Measurements from ENCODE around the gene KDM2A.

The KDM2A gene

DNA sequence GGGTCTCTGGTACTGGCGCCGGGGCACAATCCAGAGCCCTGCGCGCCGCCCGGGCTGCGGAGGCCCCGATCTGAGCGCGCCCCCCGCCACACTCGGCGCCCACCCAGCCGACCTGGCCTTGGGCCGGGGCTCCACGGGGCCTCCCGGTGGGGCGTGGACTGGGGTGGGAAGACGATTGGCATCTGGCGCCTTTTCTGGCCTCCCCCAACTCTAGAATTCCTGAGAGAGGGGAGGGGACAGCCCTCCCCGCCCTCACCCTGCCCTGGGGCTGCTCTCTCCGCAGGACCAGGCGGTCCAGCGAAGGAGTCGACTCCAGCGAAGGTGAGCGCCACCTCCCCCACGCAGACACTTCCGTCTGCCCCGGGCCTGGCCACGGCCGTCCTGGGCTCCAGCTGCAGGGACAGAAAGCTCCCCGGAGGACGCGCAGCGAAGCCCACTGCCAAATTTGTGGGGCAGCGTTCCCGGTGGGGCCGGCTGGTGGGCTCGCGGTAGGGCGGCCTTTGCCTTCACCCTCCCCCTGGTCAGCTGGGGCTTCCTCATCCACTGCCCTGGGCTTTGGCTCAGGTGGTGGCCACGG, 184.9 kb downstream of the KDM2A start:
- no peak overlapping the region for H3K27ac ChIP-seq (replicated peaks)
- no peak for DNase-seq (ENCODE audit: low read depth in 1 of 2, low spot score in 1 of 2)
- H3K4me3 ChIP-seq (replicated peaks; ENCODE audit: insufficient read depth, low read length) = peak overlapping the region; percentile 57
- no peaks in the 10 kb centered on the region for H3K27me3 ChIP-seq (ENCODE audit: insufficient read depth, poor library complexity, severe bottlenecking)
- TF ChIP-seq SPI1 (IDR thresholded peaks at IDR 0.05; ENCODE audit: borderline replicate concordance, low read depth) (no peak), POLR2AphosphoS5 (IDR thresholded peaks at IDR 0.05; ENCODE audit: low read depth) (no peak), GABPA (IDR thresholded peaks at IDR 0.05; ENCODE audit: low read depth) (no peak)
- TF ChIP-seq, protein P1, sequence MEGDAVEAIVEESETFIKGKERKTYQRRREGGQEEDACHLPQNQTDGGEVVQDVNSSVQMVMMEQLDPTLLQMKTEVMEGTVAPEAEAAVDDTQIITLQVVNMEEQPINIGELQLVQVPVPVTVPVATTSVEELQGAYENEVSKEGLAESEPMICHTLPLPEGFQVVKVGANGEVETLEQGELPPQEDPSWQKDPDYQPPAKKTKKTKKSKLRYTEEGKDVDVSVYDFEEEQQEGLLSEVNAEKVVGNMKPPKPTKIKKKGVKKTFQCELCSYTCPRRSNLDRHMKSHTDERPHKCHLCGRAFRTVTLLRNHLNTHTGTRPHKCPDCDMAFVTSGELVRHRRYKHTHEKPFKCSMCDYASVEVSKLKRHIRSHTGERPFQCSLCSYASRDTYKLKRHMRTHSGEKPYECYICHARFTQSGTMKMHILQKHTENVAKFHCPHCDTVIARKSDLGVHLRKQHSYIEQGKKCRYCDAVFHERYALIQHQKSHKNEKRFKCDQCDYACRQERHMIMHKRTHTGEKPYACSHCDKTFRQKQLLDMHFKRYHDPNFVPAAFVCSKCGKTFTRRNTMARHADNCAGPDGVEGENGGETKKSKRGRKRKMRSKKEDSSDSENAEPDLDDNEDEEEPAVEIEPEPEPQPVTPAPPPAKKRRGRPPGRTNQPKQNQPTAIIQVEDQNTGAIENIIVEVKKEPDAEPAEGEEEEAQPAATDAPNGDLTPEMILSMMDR (IDR thresholded peaks at IDR 0.05; ENCODE audit: insufficient read depth, low read length) = no peak
- TF ChIP-seq, protein P2, sequence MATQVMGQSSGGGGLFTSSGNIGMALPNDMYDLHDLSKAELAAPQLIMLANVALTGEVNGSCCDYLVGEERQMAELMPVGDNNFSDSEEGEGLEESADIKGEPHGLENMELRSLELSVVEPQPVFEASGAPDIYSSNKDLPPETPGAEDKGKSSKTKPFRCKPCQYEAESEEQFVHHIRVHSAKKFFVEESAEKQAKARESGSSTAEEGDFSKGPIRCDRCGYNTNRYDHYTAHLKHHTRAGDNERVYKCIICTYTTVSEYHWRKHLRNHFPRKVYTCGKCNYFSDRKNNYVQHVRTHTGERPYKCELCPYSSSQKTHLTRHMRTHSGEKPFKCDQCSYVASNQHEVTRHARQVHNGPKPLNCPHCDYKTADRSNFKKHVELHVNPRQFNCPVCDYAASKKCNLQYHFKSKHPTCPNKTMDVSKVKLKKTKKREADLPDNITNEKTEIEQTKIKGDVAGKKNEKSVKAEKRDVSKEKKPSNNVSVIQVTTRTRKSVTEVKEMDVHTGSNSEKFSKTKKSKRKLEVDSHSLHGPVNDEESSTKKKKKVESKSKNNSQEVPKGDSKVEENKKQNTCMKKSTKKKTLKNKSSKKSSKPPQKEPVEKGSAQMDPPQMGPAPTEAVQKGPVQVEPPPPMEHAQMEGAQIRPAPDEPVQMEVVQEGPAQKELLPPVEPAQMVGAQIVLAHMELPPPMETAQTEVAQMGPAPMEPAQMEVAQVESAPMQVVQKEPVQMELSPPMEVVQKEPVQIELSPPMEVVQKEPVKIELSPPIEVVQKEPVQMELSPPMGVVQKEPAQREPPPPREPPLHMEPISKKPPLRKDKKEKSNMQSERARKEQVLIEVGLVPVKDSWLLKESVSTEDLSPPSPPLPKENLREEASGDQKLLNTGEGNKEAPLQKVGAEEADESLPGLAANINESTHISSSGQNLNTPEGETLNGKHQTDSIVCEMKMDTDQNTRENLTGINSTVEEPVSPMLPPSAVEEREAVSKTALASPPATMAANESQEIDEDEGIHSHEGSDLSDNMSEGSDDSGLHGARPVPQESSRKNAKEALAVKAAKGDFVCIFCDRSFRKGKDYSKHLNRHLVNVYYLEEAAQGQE (IDR thresholded peaks at IDR 0.05; ENCODE audit: insufficient replicate concordance, low read depth) = no peak

DNA sequence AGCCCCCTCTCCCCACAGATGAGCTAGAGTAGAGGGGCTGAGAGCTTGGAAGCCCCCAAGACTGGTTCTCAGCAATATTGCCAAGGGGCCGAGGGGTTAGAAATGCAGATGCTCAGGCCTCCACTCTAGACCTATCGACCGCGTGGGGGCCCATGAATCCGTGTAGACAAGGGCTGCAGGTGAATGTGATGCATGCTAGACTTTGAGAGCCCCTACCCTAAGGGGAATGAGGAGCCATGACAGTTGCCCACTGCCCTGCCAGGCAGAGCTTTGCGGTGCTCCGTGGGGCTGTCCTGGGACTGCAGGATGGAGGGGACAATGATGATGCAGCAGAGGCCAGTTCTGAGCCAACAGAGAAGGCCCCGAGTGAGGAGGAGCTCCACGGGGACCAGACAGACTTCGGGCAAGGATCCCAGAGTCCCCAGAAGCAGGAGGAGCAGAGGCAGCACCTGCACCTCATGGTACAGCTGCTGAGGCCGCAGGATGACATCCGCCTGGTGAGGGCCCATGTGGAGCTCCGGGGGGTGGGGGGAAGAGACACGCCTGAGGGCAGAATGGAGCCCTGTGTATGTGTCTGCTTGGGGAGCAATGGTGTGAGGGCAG, 185.5 kb downstream of the KDM2A start:
- Histone ChIP-seq H3K27me3 (ENCODE audit: insufficient read depth, poor library complexity, severe bottlenecking) (no peaks in the 10 kb centered on the region), H3K4me3 (replicated peaks; ENCODE audit: insufficient read depth, low read length) (no peak overlapping the region), H3K27ac (replicated peaks) (no peak overlapping the region)
- TF ChIP-seq POLR2AphosphoS5 (IDR thresholded peaks at IDR 0.05; ENCODE audit: low read depth) (no peak), SPI1 (IDR thresholded peaks at IDR 0.05; ENCODE audit: borderline replicate concordance, low read depth) (no peak), GABPA (IDR thresholded peaks at IDR 0.05; ENCODE audit: low read depth) (no peak)
- TF ChIP-seq, protein P2 (IDR thresholded peaks at IDR 0.05; ENCODE audit: insufficient replicate concordance, low read depth) = no peak
- TF ChIP-seq, protein P1 (IDR thresholded peaks at IDR 0.05; ENCODE audit: insufficient read depth, low read length) = no peak
- no peak for DNase-seq (ENCODE audit: low read depth in 1 of 2, low spot score in 1 of 2)

DNA sequence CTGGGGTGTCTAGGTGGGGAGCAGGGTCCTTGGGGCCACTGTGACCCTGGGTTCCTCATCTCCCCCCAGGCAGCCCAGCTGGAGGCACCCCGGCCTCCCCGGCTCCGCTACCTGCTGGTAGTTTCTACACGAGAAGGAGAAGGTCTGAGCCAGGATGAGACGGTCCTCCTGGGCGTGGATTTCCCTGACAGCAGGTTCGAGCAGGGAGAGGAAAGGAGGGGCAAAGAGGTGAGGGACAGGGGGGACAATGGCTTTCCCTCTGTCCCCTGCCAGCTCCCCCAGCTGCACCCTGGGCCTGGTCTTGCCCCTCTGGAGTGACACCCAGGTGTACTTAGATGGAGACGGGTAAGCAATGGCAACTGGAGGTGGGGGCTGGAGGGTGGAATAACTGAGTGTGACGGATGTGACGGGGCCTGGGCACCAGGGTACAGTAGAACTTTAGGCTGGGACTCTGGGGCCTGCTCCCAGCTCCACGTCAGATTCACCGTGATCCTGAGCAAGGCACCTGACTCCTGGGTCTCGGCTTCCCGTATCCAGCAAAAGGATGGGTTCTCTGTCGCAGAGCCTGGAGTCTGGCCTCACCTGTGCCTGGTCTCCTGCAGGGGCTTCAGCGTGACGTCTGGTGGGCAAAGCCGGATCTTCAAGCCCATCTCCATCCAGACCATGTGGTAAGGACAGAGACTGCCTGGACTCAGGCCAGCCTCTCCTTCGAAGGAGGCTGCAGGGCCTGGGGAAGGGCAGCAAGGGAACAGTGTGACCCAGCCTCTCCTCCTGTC, 187.9 kb downstream of the KDM2A start:
- Histone ChIP-seq H3K4me3 (replicated peaks; ENCODE audit: insufficient read depth, low read length) (no peak overlapping the region), H3K27me3 (ENCODE audit: insufficient read depth, poor library complexity, severe bottlenecking) (no peaks in the 10 kb centered on the region), H3K27ac (replicated peaks) (no peak overlapping the region)
- no peak for DNase-seq (ENCODE audit: low read depth in 1 of 2, low spot score in 1 of 2)
- TF ChIP-seq POLR2AphosphoS5 (IDR thresholded peaks at IDR 0.05; ENCODE audit: low read depth) (no peak), SPI1 (IDR thresholded peaks at IDR 0.05; ENCODE audit: borderline replicate concordance, low read depth) (no peak), GABPA (IDR thresholded peaks at IDR 0.05; ENCODE audit: low read depth) (no peak)
- TF ChIP-seq, protein P2 (IDR thresholded peaks at IDR 0.05; ENCODE audit: insufficient replicate concordance, low read depth) = no peak
- TF ChIP-seq, protein P1 (IDR thresholded peaks at IDR 0.05; ENCODE audit: insufficient read depth, low read length) = no peak

All from HL-60 (cell line).